Measurements from ENCODE around the gene ARHGEF12.

DNA sequence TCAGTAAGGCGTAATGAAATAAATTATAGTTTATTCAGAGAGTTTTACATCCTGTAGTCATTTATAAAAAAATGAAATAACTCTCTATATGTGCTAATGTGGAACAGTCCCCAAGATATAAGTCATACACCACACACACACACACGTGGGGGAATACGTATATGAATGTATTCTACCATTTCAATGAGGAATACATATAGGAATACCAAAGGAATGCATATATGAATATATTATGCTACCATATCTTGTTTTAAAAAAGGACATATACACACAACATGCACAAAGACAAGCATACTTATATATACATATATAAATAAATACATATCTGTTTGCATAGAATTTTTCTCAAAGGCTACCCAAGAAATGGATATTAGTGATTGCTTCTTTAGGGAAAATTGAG lies 135.8 kb downstream of the ARHGEF12 start:
- TF ChIP-seq, protein P1, sequence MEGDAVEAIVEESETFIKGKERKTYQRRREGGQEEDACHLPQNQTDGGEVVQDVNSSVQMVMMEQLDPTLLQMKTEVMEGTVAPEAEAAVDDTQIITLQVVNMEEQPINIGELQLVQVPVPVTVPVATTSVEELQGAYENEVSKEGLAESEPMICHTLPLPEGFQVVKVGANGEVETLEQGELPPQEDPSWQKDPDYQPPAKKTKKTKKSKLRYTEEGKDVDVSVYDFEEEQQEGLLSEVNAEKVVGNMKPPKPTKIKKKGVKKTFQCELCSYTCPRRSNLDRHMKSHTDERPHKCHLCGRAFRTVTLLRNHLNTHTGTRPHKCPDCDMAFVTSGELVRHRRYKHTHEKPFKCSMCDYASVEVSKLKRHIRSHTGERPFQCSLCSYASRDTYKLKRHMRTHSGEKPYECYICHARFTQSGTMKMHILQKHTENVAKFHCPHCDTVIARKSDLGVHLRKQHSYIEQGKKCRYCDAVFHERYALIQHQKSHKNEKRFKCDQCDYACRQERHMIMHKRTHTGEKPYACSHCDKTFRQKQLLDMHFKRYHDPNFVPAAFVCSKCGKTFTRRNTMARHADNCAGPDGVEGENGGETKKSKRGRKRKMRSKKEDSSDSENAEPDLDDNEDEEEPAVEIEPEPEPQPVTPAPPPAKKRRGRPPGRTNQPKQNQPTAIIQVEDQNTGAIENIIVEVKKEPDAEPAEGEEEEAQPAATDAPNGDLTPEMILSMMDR (IDR thresholded peaks at IDR 0.05), result no peak
- TF ChIP-seq POLR2A (IDR thresholded peaks at IDR 0.05), result no peak
